Thyroid gland (tissue), 4 donors: Measurements from ENCODE around the gene SLCO2A1. TPM values are rescaled to one million over a fixed set of nuclear protein-coding genes. Genes with fewer than 3 reads are reported as not detected.

Source experiments
- DNase-seq, 2 donors: peaks; one replicate each; pipeline ENCODE4 v3.0.0-alpha.2; 2019
- H3K27ac ChIP-seq, 3 donors: fragments of 200-600 bp; sonication (generic); 1 replicate in 2 of 3; 2 replicates in 1 of 3; pipeline ENCODE4 v1.5.1; 2016 to 2019; ENCODE audit warnings: mild to moderate bottlenecking in 1 of 3, moderate library complexity in 1 of 3
- H3K27me3 ChIP-seq: fragments of 200-600 bp; sonication (generic); one replicate; pipeline ENCODE4 v1.5.1; 2019
- H3K36me3 ChIP-seq, 2 donors: fragments of 200-600 bp; sonication (generic); one replicate each; pipeline ENCODE4 v1.5.1; 2016 to 2019
- H3K4me1 ChIP-seq, 2 donors: fragments of 200-600 bp; sonication (generic); one replicate each; pipeline ENCODE4 v1.5.1; 2017 to 2019
- H3K4me3 ChIP-seq, 3 donors: fragments of 200-600 bp; sonication (generic); replicated peaks in 1 of 3; 1 replicate in 2 of 3; 2 replicates in 1 of 3; pipeline ENCODE4 v1.5.1; 2016; ENCODE audit warnings: mild to moderate bottlenecking in 1 of 3
- H3K9me3 ChIP-seq: fragments of 200-600 bp; sonication (generic); one replicate; pipeline ENCODE4 v1.5.1; 2017
- POLR2A ChIP-seq, 2 donors: fragments of 450-650 bp; IDR thresholded peaks; one replicate each; pipeline ENCODE4 v1.6.1; 2017; ENCODE audit warnings: antibody characterized with exemption in 2 of 2, mild to moderate bottlenecking in 2 of 2, moderate library complexity in 1 of 2
- WGBS, 2 donors: methylation state at CpG; one replicate each; pipeline ENCODE4 v1.1.5; 2017; 5-methylcytosine and 5-hydroxymethylcytosine counted together
- intact Hi-C: fragments of 100-400 bp; cut with DNase I; formaldehyde crosslinking; loops from one replicate; pipeline ENCODE4 v1.15.1; 2023
- total RNA-seq, 4 donors: library from RNA; depleted of rRNA; stranded (reverse); fragments of >200 nt; gene quantifications; one replicate each; pipeline ENCODE4 v1.2.3, GENCODE V29; 2016
- TF ChIP-seq, protein P1 (sequence below), 6 experiments: fragments of 200-600 bp in 3 of 6; fragments of 450-650 bp in 3 of 6; sonication (generic) in 3 of 6; IDR thresholded peaks; one replicate each; pipeline ENCODE4 v1.5.1; 2016 to 2019; ENCODE audit warnings: antibody characterized with exemption in 6 of 6, mild to moderate bottlenecking in 2 of 6, inconsistent platforms in 1 of 6, moderate library complexity in 1 of 6

Gene SLCO2A1
- total RNA-seq, 4 donors from 2014 or later, result 26.0 to 76.6 (median 41.0) TPM

DNA sequence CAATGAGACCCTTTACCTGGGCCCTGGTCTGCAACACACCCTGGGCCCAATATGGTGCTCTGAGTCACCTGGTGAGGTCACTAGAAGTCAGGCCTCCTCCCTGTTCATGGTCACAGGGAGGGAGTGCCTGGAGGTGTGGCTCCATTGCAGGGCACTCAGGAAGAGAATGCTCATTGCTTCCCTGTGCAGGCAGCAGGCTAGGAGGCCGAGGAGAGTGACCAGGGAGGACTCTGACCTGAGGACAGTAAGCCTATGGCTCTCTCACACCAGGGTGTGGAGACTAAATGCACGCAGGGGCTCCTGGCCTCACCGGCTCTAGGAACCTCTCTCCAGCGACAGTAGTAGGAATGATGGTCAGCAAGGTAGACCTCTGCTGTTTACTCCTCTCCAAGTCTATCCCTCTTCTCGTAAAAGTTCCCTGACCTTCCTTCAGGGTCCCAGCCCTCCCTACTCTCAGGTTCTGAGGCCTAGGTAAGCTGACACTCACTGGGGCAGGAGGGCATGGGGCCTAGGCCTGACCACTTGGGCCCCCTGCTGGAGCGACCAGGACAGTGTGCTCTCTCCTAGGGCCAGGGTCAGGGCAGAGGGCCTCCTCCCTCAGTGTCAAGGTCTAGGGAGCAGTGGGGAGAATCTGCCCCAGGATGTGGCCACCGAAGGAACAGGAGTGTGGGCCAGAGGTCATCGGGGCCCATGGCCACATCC, 9.6 kb upstream of the SLCO2A1 start:
- H3K27ac ChIP-seq, result no peak overlapping the region
- H3K4me3 ChIP-seq, result no peak overlapping the region
- no peaks in the 10 kb centered on the region for H3K9me3 ChIP-seq
- peaks cover 7 to 20% of the 10 kb centered on the region in 2 donors for H3K4me1 ChIP-seq
- WGBS, 2 donors, result 85 to 88% methylated on average over 7 to 8 of the region's 8 CpGs
- no peaks in the 10 kb centered on the region for H3K27me3 ChIP-seq
- TF ChIP-seq, protein P1, sequence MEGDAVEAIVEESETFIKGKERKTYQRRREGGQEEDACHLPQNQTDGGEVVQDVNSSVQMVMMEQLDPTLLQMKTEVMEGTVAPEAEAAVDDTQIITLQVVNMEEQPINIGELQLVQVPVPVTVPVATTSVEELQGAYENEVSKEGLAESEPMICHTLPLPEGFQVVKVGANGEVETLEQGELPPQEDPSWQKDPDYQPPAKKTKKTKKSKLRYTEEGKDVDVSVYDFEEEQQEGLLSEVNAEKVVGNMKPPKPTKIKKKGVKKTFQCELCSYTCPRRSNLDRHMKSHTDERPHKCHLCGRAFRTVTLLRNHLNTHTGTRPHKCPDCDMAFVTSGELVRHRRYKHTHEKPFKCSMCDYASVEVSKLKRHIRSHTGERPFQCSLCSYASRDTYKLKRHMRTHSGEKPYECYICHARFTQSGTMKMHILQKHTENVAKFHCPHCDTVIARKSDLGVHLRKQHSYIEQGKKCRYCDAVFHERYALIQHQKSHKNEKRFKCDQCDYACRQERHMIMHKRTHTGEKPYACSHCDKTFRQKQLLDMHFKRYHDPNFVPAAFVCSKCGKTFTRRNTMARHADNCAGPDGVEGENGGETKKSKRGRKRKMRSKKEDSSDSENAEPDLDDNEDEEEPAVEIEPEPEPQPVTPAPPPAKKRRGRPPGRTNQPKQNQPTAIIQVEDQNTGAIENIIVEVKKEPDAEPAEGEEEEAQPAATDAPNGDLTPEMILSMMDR (IDR thresholded peaks at IDR 0.05), result no peak
- no peak for TF ChIP-seq POLR2A (IDR thresholded peaks at IDR 0.05)
- intact Hi-C loops, result no loop called here
- H3K36me3 ChIP-seq, result no peaks in the 10 kb centered on the region
- DNase-seq, result no peak

DNA sequence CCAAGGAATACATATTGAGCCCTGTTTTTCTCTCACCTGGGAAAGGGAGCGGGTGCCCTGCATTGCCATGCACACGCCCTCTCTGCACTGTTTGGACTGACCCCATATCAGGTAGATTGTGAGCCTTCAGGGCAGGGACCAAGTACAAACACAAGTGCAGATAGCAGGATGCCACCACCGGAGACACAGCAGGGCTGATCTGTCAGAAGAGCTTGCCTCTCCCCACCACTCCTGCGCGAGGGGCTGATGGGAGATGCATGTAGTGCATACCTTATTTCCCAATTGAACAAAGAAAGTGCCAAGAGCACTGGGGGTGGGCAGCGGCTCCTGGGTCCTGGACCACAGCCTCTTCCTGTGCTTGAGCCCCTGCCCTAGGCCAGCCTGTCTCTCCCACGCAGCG, 9.0 kb upstream of the SLCO2A1 start:
- WGBS, 2 donors, result 93 to 98% methylated on average over 5 to 8 of the region's 8 CpGs

DNA sequence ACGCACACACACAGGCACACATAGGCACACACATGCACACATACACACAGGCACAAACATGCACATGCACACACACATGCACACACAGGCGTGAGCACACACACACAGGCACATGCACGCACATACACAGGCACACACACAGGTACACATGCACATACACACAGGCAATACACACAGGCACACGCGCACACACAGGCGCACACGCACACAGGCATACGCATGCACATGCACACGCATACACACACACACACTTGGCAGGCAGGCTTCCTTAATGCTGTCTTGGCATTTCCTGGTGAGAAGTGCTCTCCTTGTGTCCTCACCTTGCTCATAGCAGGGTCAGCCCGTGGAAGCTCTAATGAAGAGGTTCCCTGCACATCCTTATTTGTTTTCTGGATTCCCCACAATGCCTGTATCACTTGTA, 8.4 kb upstream of the SLCO2A1 start:
- TF ChIP-seq, protein P1 (IDR thresholded peaks at IDR 0.05), result no peak
- TF ChIP-seq POLR2A (IDR thresholded peaks at IDR 0.05), result no peak
- no peaks in the 10 kb centered on the region for H3K36me3 ChIP-seq
- no peak overlapping the region for H3K27ac ChIP-seq
- H3K4me3 ChIP-seq, result no peak overlapping the region
- WGBS, 2 donors, result 77 to 78% methylated on average over 10 of the region's 10 CpGs
- no peaks in the 10 kb centered on the region for H3K27me3 ChIP-seq
- peaks cover 7 to 20% of the 10 kb centered on the region in 2 donors for H3K4me1 ChIP-seq
- no peaks in the 10 kb centered on the region for H3K9me3 ChIP-seq
- intact Hi-C loops, result no loop called here
- DNase-seq, result no peak

More for the DNA sequence above, 9.0 kb upstream of the SLCO2A1 start:
- Histone ChIP-seq H3K36me3 (no peaks in the 10 kb centered on the region), H3K4me1 (peaks cover 7 to 20% of the 10 kb centered on the region in 2 donors), H3K27me3 (no peaks in the 10 kb centered on the region), H3K4me3 (no peak overlapping the region), H3K27ac (no peak overlapping the region), H3K9me3 (no peaks in the 10 kb centered on the region)
- intact Hi-C loops, result no loop called here
- TF ChIP-seq, protein P1 (IDR thresholded peaks at IDR 0.05), result no peak
- no peak for TF ChIP-seq POLR2A (IDR thresholded peaks at IDR 0.05)
- DNase-seq, result no peak

DNA sequence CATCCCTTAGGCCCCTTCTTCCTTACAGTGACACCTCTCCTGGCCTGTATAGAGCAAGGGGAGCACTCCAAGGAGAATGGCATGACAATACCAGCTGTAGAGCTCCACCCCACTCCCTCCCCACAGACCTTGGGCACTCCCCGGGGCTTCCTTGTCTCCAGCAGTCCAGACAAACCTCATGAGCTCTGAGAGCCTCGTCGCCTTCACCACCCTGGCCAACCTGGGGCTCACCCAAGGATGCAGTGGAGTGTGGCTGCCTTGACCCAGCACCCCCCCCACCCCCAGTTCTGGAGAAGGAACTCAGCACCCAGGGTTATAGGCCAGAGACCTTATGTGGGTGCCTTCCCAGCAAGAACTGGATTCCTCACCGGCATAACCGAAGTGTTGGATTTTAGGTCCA, 7.4 kb upstream of the SLCO2A1 start:
- TF ChIP-seq, protein P1 (IDR thresholded peaks at IDR 0.05), result no peak
- no peaks in the 10 kb centered on the region for H3K36me3 ChIP-seq
- 59 to 64% methylated on average over 5 of the region's 5 CpGs for WGBS, 2 donors
- H3K4me3 ChIP-seq, result no peak overlapping the region
- peaks cover 7 to 20% of the 10 kb centered on the region in 2 donors for H3K4me1 ChIP-seq
- H3K9me3 ChIP-seq, result no peaks in the 10 kb centered on the region
- no peak overlapping the region for H3K27ac ChIP-seq
- DNase-seq, result peak in 1 of 2 donors; percentile 28
- H3K27me3 ChIP-seq, result no peaks in the 10 kb centered on the region
- intact Hi-C loops, result no loop called here

DNA sequence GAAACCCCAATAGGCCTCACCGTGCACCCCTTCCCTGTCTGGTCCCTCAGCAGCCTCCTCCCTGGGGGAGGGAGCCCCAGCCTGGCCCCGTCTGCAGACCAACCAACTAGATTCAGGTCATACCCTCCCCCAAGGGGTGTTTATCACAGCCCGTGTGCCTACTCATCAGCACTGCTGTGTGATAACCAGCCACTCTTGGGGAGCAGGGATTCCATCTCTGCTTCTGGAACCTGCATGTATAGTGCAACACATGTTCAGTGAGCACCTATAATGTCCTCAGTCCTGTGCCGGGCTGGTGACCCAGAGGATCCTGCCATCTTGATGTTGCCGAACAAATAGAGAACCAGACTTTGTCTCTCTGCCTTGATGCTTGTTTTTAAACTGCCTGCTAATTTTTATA, 6.6 kb upstream of the SLCO2A1 start:
- Histone ChIP-seq H3K27ac (no peak overlapping the region), H3K4me3 (no peak overlapping the region), H3K9me3 (no peaks in the 10 kb centered on the region), H3K36me3 (no peaks in the 10 kb centered on the region), H3K27me3 (no peaks in the 10 kb centered on the region), H3K4me1 (peaks cover 7 to 24% of the 10 kb centered on the region in 2 donors)
- no peak for DNase-seq
- WGBS, 2 donors, result 81 to 93% methylated on average over 5 of the region's 5 CpGs
- TF ChIP-seq, protein P1 (IDR thresholded peaks at IDR 0.05), result no peak
- no peak for TF ChIP-seq POLR2A (IDR thresholded peaks at IDR 0.05)
- intact Hi-C loops, result no loop called here
